ENCODE results near the gene CCL28.
"Not testable (repeated sequence)": the region's sequence is repeated elsewhere in the genome, so short reads cannot be mapped to it uniquely, and the experiment has no call there.

The CCL28 gene

GRCh38 chr5:43409809-43410271, 2.4 kb downstream of the CCL28 start:
- DNase-seq (ENCODE audit: low read depth): no peak

GRCh38 chr5:43402524-43403066, 9.6 kb downstream of the CCL28 start:
- not testable (repeated sequence) for DNase-seq (ENCODE audit: low read depth)

- peak; percentile 43 for DNase-seq (ENCODE audit: low read depth)
These were observed 10.4 kb downstream of the CCL28 start for GRCh38 chr5:43401827-43402226.

- DNase-seq (ENCODE audit: low read depth): peak; percentile 24
These were observed 12.1 kb downstream of the CCL28 start for GRCh38 chr5:43400082-43400481.

- DNase-seq (ENCODE audit: low read depth): no peak
These were observed 15.4 kb downstream of the CCL28 start for GRCh38 chr5:43396762-43397304.

GRCh38 chr5:43390471-43390870, 21.7 kb downstream of the CCL28 start:
- no peak for DNase-seq (ENCODE audit: low read depth)

- peak; percentile 91 for DNase-seq (ENCODE audit: low read depth)
These were observed 22.4 kb downstream of the CCL28 start for GRCh38 chr5:43389679-43390329.

- DNase-seq (ENCODE audit: low read depth): peak; percentile 20
These were observed 25.2 kb downstream of the CCL28 start for GRCh38 chr5:43386960-43387362.

GRCh38 chr5:43376496-43377140, 35.6 kb downstream of the CCL28 start:
- DNase-seq (ENCODE audit: low read depth): no peak

- no peak for DNase-seq (ENCODE audit: low read depth)
These were observed 40.4 kb downstream of the CCL28 start for GRCh38 chr5:43371821-43372220.

- DNase-seq (ENCODE audit: low read depth): no peak
These were observed 41.8 kb downstream of the CCL28 start for GRCh38 chr5:43370352-43370751.

- DNase-seq (ENCODE audit: low read depth): no peak
These were observed 42.5 kb downstream of the CCL28 start for GRCh38 chr5:43369651-43370050.

GRCh38 chr5:43367909-43368669, 44.1 kb downstream of the CCL28 start:
- peak; percentile 4 for DNase-seq (ENCODE audit: low read depth)

- no peak for DNase-seq (ENCODE audit: low read depth)
These were observed 44.7 kb downstream of the CCL28 start for GRCh38 chr5:43367453-43367852.

- not testable (repeated sequence) for DNase-seq (ENCODE audit: low read depth)
These were observed 45.4 kb downstream of the CCL28 start for GRCh38 chr5:43366680-43367246.

GRCh38 chr5:43365155-43365554, 47.0 kb downstream of the CCL28 start:
- not testable (repeated sequence) for DNase-seq (ENCODE audit: low read depth)

GRCh38 chr5:43363445-43364152, 48.6 kb downstream of the CCL28 start:
- peak; percentile 8 for DNase-seq (ENCODE audit: low read depth)

- DNase-seq (ENCODE audit: low read depth): no peak
These were observed 49.3 kb downstream of the CCL28 start for GRCh38 chr5:43362725-43363435.

- DNase-seq (ENCODE audit: low read depth): no peak
These were observed 53.5 kb downstream of the CCL28 start for GRCh38 chr5:43358726-43359125.

GRCh38 chr5:43358301-43358700, 53.9 kb downstream of the CCL28 start:
- no peak for DNase-seq (ENCODE audit: low read depth)

- DNase-seq (ENCODE audit: low read depth): no peak
These were observed 54.3 kb downstream of the CCL28 start for GRCh38 chr5:43357878-43358281.

Measured in ELR (cell line).